ENCODE measurements around the gene PRR13. TPM values are rescaled to one million over a fixed set of nuclear protein-coding genes. Genes with fewer than 3 reads are reported as not detected.
"Not testable (repeated sequence)": the region's sequence is repeated elsewhere in the genome, so short reads cannot be mapped to it uniquely, and the experiment has no call there.

PRR13 gene
- 10 to 100 TPM; 46.7 to 68.1 (median 55.1) TPM for total RNA-seq
- polyA plus RNA-seq = 100 to 1,000 TPM; 521 to 955 (median 870) TPM

GRCh38 chr12:53441040-53441833 lies at the start of gene PRR13:
Gene PRR13, plus strand, starts transcription at chr12:53441734. Its CDS starts 981 bp downstream, at chr12:53442715.
- intact Hi-C loops (cut with DNase I) = loop anchor here (2.0 kb wide), 1 partner anchor 60 kb away; the partner anchor contains the start of gene TARBP2

GRCh38 chr12:53399896-53400295 lies 41.6 kb upstream of the PRR13 start:
- intact Hi-C loops (cut with DNase I) = no loop called here
- H3K36me3 ChIP-seq = peaks cover 0 to 17% (median 0%) of the 10 kb centered on the region in 4 donors
- H3K4me1 ChIP-seq = peaks cover 0 to 42% (median 28%) of the 10 kb centered on the region in 4 donors
- no peak overlapping the region for H3K27ac ChIP-seq
- 97 to 99% methylated on average over 7 of the region's 7 CpGs for WGBS, 2 donors
- TF ChIP-seq CTCF (IDR thresholded peaks at IDR 0.05) = no peak
- no peak for TF ChIP-seq POLR2AphosphoS5 (IDR thresholded peaks at IDR 0.05)
- no peak for TF ChIP-seq EP300 (IDR thresholded peaks at IDR 0.05)
- no peaks in the 10 kb centered on the region for H3K27me3 ChIP-seq
- no peak overlapping the region for H3K4me3 ChIP-seq
- DNase-seq = peak; percentile 36
- H3K9me3 ChIP-seq = no peaks in the 10 kb centered on the region

More at GRCh38 chr12:53441040-53441833, at the start of gene PRR13:
- Histone ChIP-seq H3K27me3 (no peaks in the 10 kb centered on the region), H3K4me1 (peaks cover 2 to 30% (median 19%) of the 10 kb centered on the region in 4 donors), H3K27ac (peak within 1 kb of the TSS; percentile 79 to 96 (median 92)), H3K36me3 (peaks cover 0 to 27% (median 6%) of the 10 kb centered on the region in 4 donors), H3K4me3 (peak within 1 kb of the TSS; percentile 57 to 77 (median 74)), H3K9me3 (no peaks in the 10 kb centered on the region)
- 2% methylated on average over 31 of the region's 31 CpGs for WGBS, 2 donors
- TF ChIP-seq POLR2A (IDR thresholded peaks at IDR 0.05) (peak; percentile 97 to 98), EP300 (IDR thresholded peaks at IDR 0.05) (no peak), POLR2AphosphoS5 (IDR thresholded peaks at IDR 0.05) (peak; percentile 97 to 99 (median 98)), CTCF (IDR thresholded peaks at IDR 0.05) (no peak)
- peak; percentile 100 for DNase-seq

GRCh38 chr12:53402351-53402750 lies 39.2 kb upstream of the PRR13 start:
- WGBS, 2 donors = 96% methylated on average over 16 of the region's 16 CpGs
- H3K9me3 ChIP-seq; intact Hi-C loops (cut with DNase I); H3K27ac ChIP-seq; H3K4me3 ChIP-seq; H3K27me3 ChIP-seq: not testable (repeated sequence)
- peaks cover 0 to 26% (median 12%) of the 10 kb centered on the region in 4 donors for H3K36me3 ChIP-seq
- peaks cover 0 to 27% (median 16%) of the 10 kb centered on the region in 4 donors for H3K4me1 ChIP-seq
- DNase-seq = peak; percentile 22

GRCh38 chr12:53402871-53403270 lies 38.7 kb upstream of the PRR13 start:
- Histone ChIP-seq H3K27me3 (no peaks in the 10 kb centered on the region), H3K4me3 (no peak overlapping the region), H3K27ac (peak overlapping the region in 1 of 4 donors; percentile 21), H3K4me1 (peaks cover 0 to 23% (median 13%) of the 10 kb centered on the region in 4 donors), H3K9me3 (no peaks in the 10 kb centered on the region), H3K36me3 (peaks cover 0 to 31% (median 16%) of the 10 kb centered on the region in 4 donors)
- intact Hi-C loops (cut with DNase I) = no loop called here
- WGBS, 2 donors = 88 to 91% methylated on average over 7 of the region's 7 CpGs
- TF ChIP-seq POLR2A (IDR thresholded peaks at IDR 0.05) (no peak), POLR2AphosphoS5 (IDR thresholded peaks at IDR 0.05) (no peak), EP300 (IDR thresholded peaks at IDR 0.05) (no peak), CTCF (IDR thresholded peaks at IDR 0.05) (no peak)
- DNase-seq = peak; percentile 61

- Histone ChIP-seq H3K4me3 (no peak overlapping the region), H3K9me3 (no peaks in the 10 kb centered on the region), H3K36me3 (peaks cover 30 to 64% (median 50%) of the 10 kb centered on the region in 4 donors), H3K27me3 (no peaks in the 10 kb centered on the region), H3K4me1 (peaks cover 0 to 45% (median 40%) of the 10 kb centered on the region in 4 donors), H3K27ac (peak overlapping the region in 1 of 4 donors; percentile 79)
- intact Hi-C loops (cut with DNase I) = no loop called here
- TF ChIP-seq EP300 (IDR thresholded peaks at IDR 0.05) (no peak), POLR2A (IDR thresholded peaks at IDR 0.05) (no peak), CTCF (IDR thresholded peaks at IDR 0.05) (no peak), POLR2AphosphoS5 (IDR thresholded peaks at IDR 0.05) (no peak)
- DNase-seq = peak; percentile 37
- 96 to 98% methylated on average over 5 of the region's 5 CpGs for WGBS, 2 donors
Measured at GRCh38 chr12:53410951-53411350, 30.6 kb upstream of the PRR13 start.
